GM04503 (cell line): ENCODE data around the gene EYS.

Source experiments
- DNase-seq: peaks from one replicate; pipeline ENCODE4 v3.0.0-alpha.2; 2012; ENCODE audit warnings: low read depth

Gene EYS

DNA sequence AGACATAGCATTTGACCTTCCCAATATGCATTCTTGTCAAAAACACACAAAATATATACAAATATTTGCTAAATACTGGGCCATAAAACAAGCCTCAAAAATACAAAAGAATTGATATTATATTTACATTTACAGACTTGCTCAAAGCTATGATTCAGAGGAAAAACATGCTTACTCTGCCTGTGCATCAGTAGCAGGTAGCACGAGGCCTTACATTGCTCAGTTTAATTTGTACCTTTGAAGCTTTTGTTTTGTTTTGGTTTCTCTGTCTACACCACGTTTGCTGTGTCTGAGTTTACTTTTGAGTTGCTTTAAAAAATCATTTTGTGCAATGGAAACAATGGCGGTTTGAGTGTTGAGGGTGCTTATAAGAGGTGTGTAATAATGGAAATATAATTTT lies 1972.1 kb downstream of the EYS start:
- no peak for DNase-seq

DNA sequence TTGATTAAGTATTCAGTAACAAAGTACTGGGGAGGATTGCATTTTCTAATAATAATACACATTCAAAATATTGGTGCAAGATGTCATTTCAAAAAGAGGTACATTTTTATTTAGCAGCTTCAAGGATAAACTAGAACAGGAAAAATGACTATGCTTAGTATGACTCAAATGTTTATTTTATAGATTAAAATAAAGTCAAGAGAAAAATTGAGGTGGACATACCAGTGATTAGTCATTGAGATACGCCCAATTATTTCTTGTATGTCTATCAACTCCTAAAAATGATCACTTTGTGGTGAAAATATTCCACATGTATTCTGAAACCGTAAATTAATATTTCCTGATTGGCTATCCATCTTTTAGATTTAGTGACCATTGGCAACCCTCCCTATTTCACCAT lies 1974.7 kb downstream of the EYS start:
- no peak for DNase-seq

DNA sequence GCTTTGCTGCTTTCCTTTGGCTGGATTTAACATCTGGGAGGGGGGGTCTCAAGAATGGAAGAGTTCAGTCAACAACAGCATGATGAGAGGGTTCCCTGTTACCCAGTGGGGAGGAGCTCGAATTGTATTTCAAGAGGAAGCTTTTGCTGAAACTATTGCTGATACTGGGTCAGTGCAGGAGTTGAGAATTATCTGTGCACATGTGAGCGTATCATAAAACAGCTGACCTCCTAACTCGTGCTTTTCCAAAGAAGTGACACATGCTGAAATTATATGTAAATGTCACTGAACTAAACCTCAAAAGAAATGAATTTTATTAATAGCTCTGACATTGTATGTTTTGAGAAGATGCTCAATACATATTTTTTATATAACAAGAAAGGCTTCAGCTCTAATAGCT lies 1975.1 kb downstream of the EYS start:
- DNase-seq: no peak

DNA sequence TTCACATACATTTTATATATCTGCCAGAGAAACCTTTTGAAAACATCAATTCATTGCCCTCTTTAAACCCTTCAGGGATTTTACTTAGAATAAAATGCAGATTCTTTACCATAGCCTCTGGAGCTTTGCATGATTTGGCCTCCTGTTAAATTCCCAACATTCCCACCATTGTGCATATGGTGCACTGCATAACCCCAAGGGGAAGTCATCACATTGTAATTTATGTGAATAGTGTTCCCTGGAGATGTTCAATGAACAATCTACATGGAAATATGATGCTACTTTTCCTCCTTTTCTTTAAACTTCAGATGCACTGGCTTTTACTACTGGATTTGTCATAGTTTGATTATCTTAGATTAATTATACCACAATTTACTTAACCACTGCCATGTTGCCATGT lies 1976.7 kb downstream of the EYS start:
- no peak for DNase-seq

DNA sequence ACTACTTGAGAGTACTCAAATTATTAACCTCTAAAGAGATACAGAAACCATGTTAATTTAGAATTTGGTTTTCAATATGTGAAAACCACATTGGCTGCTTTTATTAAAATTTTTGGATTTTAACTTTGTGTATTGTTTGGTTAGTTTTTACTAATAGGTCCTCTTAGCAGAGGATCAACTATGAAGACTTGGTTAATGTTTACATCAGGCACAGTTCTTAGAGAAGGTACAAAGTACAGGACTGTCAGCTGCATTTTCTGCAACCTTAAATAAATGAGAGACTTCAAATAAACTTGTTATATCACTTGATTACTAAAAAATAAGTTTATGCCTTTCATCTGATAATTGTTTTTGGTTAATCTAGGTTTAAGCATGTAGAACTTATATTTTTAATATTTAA lies 1982.3 kb downstream of the EYS start:
- no peak for DNase-seq

DNA sequence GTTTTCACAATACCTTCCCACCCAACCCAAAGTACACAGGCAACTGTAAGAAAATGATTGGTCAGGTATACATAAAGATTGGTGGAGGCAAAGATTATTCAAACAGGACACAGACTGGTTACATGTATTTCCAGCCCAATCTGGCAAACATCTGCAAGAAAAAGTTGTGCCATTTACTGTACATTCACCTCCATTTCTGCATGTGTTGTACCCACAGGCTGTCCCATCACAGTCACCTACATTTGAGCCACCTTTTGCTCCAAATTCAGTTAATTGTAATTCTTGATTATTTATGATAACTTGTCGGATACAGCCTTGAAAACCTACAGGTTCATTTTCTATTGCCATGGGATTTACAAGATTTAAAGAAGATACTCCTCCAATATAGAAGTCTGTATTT lies 1985.8 kb downstream of the EYS start:
- DNase-seq: no peak

DNA sequence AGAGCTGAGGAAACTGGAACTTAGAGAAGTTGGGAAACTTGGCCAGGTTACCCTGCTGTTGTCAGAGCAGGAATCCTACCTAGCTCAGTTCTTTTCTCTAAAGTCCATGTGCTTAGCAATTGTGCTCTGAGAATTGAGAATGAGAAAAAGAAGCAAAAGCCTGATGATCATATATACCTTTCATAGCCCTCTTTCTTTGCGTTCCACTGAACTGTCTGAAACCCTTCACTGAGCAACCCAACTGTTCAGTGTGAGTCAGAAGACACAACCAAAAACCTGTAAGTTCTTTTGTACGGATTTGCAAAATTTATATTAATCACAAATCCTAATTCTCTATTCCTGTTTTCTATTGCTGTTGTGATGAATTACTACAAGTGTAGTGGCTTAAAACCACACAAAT lies 1990.9 kb downstream of the EYS start:
- DNase-seq: no peak

DNA sequence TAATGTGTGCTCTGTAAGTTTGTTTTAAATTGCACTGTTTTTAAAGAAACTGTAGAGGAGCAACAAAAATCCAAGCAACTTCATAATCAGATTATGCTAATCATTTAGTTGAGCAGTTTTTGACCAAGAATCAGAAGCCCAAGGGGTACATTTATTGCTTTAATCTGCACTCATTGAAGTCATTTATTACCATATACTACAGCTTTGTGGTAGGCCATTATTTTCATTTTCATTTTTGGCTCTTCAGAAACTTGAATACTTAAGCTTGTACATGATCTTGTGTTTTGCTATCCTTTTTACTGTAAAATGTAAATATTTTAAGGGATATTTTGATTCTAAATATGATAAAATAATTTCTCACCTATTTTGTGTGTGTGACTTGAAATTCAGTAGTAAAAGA lies 1992.9 kb downstream of the EYS start:
- DNase-seq: no peak

DNA sequence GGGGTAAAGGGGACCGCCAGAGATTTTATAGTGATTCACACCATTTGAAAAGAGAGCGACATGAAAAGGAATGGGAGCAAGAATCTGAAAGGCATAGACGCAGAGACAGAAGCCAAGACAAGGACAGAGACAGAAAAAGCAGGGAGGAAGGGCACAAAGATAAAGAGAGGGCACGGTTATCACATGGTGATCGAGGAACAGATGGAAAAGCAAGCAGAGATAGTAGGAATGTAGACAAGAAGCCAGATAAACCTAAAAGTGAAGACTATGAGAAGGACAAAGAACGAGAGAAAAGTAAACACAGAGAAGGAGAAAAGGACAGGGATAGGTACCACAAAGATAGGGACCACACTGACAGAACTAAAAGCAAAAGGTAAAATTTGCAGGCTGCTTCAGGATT lies 1993.7 kb downstream of the EYS start:
- no peak for DNase-seq

DNA sequence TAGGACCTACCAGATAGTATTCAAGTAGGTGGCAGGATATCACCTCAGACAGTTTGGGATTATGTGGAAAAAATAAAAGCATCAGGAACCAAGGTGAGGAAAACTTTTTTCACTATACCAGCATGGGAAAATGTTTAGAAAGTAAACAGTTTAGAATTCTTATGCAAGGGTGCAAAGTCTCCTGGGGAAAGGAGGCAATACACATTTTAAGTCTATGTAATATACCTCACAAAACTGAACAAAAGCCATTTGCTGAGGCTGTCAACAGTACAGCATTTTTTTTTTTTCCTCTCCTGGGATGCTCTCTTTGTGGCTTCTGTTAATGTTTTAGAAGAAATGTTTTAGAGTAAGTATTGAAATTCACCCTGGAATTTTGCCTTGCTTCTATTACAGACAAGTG lies 1997.9 kb downstream of the EYS start:
- DNase-seq: no peak

DNA sequence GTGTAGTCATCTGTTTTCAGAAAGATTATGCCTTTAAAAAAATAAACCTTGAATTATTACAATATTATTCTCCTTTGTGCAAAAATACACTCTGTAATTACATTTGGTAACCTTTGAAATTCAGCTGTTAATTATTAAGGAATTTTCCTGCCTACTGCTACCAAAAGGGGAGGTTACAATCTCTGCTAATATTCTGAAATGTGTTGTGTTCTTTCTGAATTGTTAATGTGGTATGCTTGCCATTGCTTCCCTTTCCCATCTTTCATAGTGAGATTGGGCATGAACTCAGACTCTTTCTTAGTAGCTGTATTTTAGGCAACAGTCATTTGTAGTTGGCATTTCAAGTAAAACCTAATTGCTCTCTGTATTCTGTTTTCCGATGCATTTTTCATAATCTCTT lies 1998.4 kb downstream of the EYS start:
- no peak for DNase-seq

DNA sequence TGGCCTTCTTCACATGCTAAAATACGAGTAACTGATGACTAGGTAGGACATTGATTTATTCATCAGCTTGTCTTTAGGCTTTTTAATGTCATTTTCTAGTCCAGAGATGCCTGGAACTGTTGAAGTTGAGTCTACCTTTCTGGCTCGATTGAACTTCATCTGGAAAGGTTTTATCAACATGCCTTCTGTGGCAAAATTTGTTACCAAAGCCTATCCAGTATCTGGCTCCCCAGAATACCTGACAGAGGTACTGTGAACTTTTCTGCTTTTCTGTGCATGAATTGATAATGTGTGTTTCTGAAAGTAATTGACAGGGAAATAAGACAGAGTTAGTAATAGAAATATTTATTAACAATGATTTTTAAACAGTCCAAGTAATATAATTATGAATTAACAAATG lies 2000.4 kb downstream of the EYS start:
- DNase-seq: no peak

DNA sequence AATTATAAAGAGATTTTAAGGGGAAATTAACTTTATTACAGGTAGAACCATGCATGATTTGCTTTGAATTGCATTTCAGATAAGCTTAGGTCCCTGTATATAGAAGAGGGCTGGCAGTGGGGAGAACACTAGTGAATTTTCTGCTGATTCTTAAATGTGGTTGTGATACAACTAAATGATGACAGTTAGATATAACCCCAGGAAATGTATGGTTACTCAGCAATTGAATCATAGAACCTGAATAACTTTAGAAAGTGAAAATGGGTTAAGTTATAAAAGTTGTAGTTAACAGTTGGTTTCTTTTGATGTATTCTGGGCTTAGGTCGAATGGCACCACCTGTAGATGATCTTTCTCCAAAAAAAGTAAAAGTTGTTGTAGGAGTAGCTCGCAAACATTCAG lies 2001.3 kb downstream of the EYS start:
- no peak for DNase-seq

DNA sequence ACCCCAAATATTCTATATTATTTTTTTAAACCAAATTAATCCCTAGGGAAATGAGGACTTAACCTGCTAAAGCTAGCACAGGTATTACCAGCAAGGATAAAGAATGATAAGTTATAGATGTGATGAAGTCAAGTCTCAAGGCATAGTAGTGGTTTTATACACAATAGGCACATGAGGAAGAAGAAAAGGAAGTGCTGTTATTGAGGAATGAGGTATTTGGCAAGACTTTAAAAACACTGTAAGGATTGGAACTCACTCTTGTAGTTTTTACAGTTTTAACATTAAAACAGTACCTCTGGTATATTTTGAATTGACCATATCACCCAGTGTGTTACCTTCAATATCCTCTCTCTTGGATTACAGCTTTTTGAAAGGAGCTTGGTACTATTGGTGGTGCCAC lies 2016.8 kb downstream of the EYS start:
- no peak for DNase-seq

DNA sequence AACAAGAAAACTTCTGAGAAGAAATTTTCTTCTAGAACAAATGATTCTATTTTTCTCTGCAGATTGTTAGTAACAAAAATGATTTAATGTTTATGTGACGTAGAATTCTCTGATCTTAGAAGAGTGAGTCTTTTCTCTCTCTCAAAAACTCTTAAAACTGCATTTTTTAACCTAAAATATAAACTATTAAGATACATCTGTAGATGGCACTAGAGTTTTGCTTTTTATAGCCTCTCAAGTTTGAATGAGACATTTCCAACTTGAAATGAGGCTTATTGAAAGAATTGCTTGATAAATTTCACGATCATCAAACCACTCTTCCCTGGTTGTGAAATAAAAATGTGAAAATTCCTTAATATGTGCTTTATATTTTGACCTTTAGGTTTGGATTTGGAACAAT lies 2017.6 kb downstream of the EYS start:
- DNase-seq: no peak

DNA sequence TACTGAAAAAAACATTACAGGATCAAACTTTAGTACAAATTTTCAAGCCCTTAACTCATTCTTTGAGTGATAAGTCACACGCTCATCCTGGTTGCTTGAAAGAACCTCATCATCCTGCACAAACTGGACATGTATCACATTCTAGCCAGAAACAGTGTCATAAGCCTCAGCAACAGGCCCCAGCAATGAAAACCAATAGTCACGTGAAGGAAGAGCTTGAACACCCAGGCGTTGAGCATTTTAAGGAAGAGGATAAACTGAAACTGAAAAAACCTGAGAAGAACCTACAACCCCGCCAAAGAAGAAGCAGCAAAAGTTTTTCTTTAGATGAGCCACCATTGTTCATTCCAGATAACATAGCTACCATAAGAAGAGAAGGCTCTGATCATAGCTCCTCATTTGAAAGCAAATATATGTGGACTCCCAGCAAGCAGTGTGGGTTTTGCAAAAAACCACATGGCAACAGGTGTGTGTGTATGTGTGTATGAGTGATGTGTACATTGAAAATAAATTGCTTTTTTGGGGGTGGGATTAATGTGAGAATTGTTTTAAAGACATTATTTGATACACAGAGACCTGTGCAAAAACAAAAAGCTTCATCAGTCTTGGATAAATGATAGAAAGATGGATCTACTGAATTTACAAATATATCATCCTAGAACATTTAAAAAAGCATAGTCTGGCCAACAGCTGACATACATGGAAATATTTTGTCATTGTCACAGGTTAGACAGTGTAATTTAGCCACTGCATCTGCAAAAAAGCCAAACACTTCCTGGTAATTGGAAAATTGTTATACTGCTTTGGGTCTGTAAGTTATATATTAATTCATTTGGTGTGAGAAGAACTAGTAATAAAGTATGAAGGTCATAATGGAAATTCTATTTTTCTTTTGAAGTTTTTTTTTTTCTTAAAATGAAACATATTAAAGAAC lies 2021.3 kb downstream of the EYS start:
- DNase-seq: no peak

DNA sequence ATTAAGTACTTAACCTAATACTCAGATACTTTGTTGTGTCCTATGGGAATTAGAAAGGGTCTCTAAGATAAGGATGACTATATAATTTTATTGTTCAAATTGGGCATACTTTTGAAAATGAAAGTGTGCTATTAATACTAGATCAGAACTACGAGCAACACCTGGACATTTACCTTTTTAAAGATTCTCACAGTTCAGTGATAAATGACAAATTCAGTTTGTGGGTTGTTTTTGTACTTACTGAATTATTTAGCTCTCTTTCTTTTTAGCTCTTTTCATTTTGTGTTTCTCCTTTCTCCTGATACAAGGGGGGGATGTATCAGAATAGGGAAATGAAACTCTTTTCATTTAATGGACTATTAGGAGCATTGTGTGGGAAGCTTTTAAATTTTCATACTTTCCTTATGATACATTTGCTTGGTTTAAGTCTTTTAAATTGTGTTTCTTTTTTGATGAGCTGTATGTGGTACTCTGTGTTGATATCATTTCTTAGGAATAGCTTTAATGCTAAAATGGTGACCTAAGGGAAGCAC lies 2023.9 kb downstream of the EYS start:
- no peak for DNase-seq

DNA sequence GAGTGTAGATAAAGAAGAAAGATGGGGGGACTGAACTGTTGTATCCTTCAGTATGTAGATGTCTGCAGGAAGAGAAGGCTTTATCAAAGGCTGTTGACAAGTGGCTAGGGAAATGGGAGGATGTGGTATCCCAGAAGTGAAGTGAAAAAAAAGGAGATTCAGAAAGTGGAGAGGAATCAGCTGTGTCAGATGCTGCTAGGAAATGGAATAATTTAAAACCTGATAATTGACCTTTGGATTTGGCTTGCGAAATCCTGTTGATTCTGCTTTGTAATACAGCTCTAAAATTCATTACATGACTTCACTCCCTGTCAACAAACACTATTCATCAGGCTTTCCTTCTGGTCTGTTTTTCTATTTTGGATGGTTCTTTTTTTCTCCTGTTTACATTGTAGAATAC lies 2029.7 kb downstream of the EYS start:
- DNase-seq: peak; percentile 9

DNA sequence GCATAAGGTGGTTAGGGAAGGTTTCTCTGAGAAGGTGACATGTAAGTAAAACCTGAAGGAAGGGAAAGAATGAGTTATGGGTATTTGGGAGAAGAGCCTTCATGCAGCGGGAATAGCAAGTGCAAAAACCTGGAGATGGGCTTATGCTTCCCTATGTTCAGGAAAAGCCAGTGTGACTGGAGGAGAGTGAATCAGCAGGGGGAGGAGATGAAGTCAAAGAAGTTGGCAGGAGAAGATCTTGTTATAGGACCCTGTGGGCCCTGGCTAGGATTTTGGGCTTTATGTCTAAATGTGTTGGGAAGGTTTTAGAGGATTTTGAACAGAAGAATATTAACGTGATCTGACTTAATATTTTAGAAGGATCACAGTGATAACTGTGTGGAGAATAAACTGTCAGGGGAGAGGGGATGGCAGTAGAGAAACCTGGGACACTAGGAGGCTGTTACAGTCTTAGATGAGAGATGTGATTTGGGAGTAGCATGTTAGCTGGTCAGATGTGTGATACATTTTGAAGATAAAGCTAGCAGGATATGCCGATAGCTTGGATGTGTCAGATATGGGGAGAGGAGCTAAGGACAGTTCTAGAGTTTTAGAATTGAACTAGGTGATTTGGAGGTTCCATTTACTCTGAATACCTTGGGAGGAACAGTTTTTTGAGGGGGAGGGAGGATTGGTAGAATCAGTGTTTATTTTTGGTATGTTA lies 2030.5 kb downstream of the EYS start:
- DNase-seq: no peak

DNA sequence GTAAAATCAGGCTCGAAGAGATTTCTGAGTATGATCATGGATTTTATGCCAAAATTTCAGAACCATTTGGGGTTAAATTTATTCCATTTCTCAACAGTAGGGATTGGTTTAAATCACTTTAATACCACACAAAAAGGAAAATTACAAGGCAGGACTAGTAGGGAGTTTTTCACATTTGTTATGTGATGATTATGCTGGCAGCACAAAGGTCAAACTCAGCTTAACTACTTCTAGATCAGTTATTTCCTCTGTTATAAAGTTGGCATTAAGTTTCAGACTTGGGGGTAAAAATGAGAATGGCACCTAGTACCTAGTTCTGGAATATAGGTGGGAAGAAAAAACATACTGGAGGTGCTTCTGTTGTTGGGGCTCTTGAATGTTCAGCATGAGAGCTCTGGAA lies 2031.9 kb downstream of the EYS start:
- DNase-seq: no peak

DNA sequence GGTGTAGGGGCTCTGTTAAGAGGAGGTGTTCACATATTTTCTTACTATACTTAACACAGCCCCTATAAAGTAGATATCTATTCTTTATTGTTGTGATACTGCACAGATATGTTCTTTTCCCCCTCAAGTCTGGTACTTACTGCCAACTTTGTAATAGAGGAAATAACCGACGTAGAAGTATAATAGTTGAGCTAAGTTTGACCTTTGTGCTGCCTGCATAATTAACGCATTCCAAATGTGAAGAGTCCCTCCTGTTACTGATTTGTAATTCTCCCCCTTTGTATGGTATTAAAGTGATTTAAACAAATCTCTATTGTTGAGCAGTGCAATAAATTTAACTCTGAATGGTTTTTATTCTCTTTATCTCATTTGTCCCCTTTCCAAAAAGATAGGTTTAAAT lies 2032.4 kb downstream of the EYS start:
- DNase-seq: no peak

DNA sequence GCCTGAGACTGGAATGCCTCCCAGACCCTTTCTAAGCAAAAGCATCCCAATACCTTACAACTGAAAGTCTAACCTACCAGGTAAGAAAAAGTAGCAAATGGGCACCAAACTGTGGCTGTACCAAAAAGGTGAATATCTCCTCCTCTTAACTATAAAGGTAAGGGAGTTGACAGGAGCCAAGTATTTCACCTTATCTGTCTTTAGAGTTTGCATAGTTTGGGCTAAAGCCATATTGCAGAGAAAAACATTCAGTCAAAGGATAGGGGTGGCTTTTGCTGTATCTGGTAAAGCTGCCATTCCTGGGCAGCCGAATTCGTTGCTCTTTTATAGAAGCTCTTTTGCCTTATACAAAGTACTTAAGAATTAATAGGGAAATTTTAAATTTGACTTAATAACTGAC lies 2033.3 kb downstream of the EYS start:
- no peak for DNase-seq

DNA sequence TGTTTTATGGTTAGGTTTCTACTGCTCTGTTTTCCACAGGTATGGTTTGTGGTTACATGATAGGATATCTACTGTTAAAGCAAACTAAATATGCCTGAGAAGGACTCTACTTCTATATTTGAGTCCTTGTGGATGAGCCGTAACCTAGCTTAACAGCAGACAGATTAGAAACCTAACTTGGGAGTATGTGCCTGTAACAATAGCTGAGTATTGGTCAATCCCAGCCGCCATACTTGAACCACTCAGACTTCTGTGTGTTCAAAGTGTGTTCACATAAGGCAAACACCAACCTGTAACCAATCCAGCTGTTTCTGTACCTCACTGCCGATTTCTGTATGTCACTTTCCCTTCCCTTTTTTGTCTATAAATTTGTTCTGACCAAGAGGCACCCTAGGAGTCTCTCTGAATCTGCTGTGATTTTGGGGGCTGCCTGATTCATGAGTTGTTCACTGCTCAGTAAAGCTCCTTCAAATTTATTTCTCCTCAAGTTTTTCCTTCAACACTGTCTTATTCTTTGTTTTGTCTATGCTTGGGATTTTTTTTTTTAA lies 2034.4 kb downstream of the EYS start:
- no peak for DNase-seq
